HCT116 (cell line): ENCODE results near the gene FASN. TPM values are rescaled to one million over a fixed set of nuclear protein-coding genes. Genes with fewer than 3 reads are reported as not detected.

Source experiments
- ATAC-seq: fragments of 200-7000 bp; cut with Tn5 transposase; 2 replicates; pipeline ENCODE4 v1.9.1; 2020; ENCODE audit warnings: mild to moderate bottlenecking, moderate library complexity
- BruUV-seq: library from RNA; stranded (reverse); fragments of 400-500 nt; replicated peaks from 2 replicates; lab custom pipeline; 2021; lab: Mats Ljungman, UMichigan
- CTCF ChIA-PET: fragments of 300-600 bp; sonication (Branson Sonifier 250); formaldehyde crosslinking; loops from one replicate; lab custom pipeline; 2021; ENCODE audit warnings: antibody characterized with exemption; lab: Charles Lee
- POLR2A ChIA-PET: fragments of 300-600, 350-600 bp; sonication (Branson Sonifier 250); formaldehyde crosslinking; loops from one replicate; lab custom pipeline; 2021; ENCODE audit warnings: antibody characterized with exemption; lab: Charles Lee
- RAD21 ChIA-PET, 2 experiments: fragments of 300-600 bp; sonication (Branson Sonifier 250); formaldehyde crosslinking; loops; one replicate each; lab custom pipeline; 2023; ENCODE audit warnings: low total read pairs in 2 of 2; ENCODE audit not compliant: uncharacterized antibody in 2 of 2, unreplicated experiment in 2 of 2, low non-redundant PET in 1 of 2; lab: Charles Lee
- DNase-seq: peaks from one replicate; pipeline ENCODE4 v3.0.0-alpha.2; 2010; ENCODE audit warnings: low read depth, low spot score
- H2AFZ ChIP-seq: fragments of 200-600 bp; shearing (Covaris generic), sonication (generic); 2 replicates; pipeline ENCODE4 v1.6.1; 2017; ENCODE audit warnings: low read depth, mixed run types, mixed read lengths, antibody characterized with exemption, low read length; ENCODE audit not compliant: poor library complexity, severe bottlenecking
- H3K27ac ChIP-seq: 2 replicates; pipeline ENCODE4 v1.5.1; 2012; ENCODE audit warnings: low read depth, low read length
- H3K27me3 ChIP-seq: fragments of 200-600 bp; sonication (generic); 2 replicates; pipeline ENCODE4 v1.6.1; 2016; ENCODE audit warnings: mixed run types, low read length, mixed read lengths; ENCODE audit not compliant: insufficient read depth
- H3K36me3 ChIP-seq, 2 experiments: fragments of 200-500 bp in 1 of 2; fragments of 200-600 bp in 1 of 2; sonication (Bioruptor generic) in 1 of 2; sonication (generic) in 1 of 2; 2 replicates each; pipeline versions ENCODE4 v1.5.1 to v1.6.1; 2014 to 2016; ENCODE audit warnings: low read length in 2 of 2, inconsistent platforms in 1 of 2, mixed read lengths in 1 of 2, mixed run types in 1 of 2; ENCODE audit not compliant: insufficient read depth in 2 of 2, control insufficient read depth in 1 of 2
- H3K4me1 ChIP-seq, 2 experiments: fragments of 200-600 bp in 1 of 2; sonication (generic) in 1 of 2; 2 replicates each; pipeline versions ENCODE4 v1.5.1 to v1.6.1; 2012 to 2017; ENCODE audit warnings: low read length in 2 of 2, inconsistent platforms in 1 of 2, mild to moderate bottlenecking in 1 of 2, mixed read lengths in 1 of 2, mixed run types in 1 of 2, moderate library complexity in 1 of 2; ENCODE audit not compliant: insufficient read depth in 2 of 2, control insufficient read depth in 1 of 2
- H3K4me2 ChIP-seq: fragments of 200-600 bp; sonication (generic); 2 replicates; pipeline ENCODE4 v1.6.1; 2017; ENCODE audit warnings: mixed run types, low read length, mixed read lengths
- H3K4me3 ChIP-seq, 2 experiments: fragments of 200-600 bp in 1 of 2; sonication (generic) in 1 of 2; replicated peaks in 1 of 2; 2 replicates each; pipeline ENCODE4 v1.5.1; 2011 to 2016; ENCODE audit warnings: low read length in 2 of 2, control low read depth in 1 of 2, low read depth in 1 of 2, mild to moderate bottlenecking in 1 of 2, mixed read lengths in 1 of 2, mixed run types in 1 of 2
- H3K79me2 ChIP-seq: fragments of 200-600 bp; sonication (generic); 2 replicates; pipeline ENCODE4 v1.6.1; 2017; ENCODE audit warnings: mild to moderate bottlenecking, mixed run types, low read length, moderate library complexity, mixed read lengths; ENCODE audit not compliant: insufficient read depth
- H3K9ac ChIP-seq: fragments of 200-600 bp; sonication (generic); 2 replicates; pipeline ENCODE4 v1.6.1; 2016; ENCODE audit warnings: low read length, mixed read lengths
- H3K9me2 ChIP-seq: fragments of 200-600 bp; sonication (generic), shearing (Covaris generic); 2 replicates; pipeline ENCODE4 v1.6.1; 2017; ENCODE audit warnings: mixed run types, mild to moderate bottlenecking, moderate library complexity; ENCODE audit not compliant: insufficient read depth
- H3K9me3 ChIP-seq, 2 experiments: fragments of 200-500 bp in 1 of 2; fragments of 200-600 bp in 1 of 2; sonication (Bioruptor generic) in 1 of 2; sonication (generic) in 1 of 2; 2 replicates each; pipeline ENCODE4 v1.6.1; 2014 to 2017; ENCODE audit warnings: low read length in 2 of 2, mixed read lengths in 2 of 2, inconsistent platforms in 1 of 2, low read depth in 1 of 2, mild to moderate bottlenecking in 1 of 2, mixed run types in 1 of 2, moderate library complexity in 1 of 2; ENCODE audit not compliant: control insufficient read depth in 1 of 2, insufficient read depth in 1 of 2
- H4K20me1 ChIP-seq: fragments of 200-600 bp; sonication (generic), shearing (Covaris generic); 2 replicates; pipeline ENCODE4 v1.6.1; 2017; ENCODE audit warnings: mixed run types, mild to moderate bottlenecking, moderate library complexity; ENCODE audit not compliant: insufficient read depth
- CEBPB ChIP-seq: IDR thresholded peaks from 2 replicates; pipeline ENCODE4 v1.6.1; 2012; ENCODE audit warnings: low read depth
- ELF1 ChIP-seq: IDR thresholded peaks from 2 replicates; pipeline ENCODE4 v1.6.1; 2012; ENCODE audit warnings: low read depth, borderline replicate concordance
- EZH2phosphoT487 ChIP-seq: fragments of 200-600 bp; IDR thresholded peaks from 2 replicates; pipeline ENCODE4 v1.6.1; 2018; ENCODE audit warnings: antibody characterized with exemption, borderline replicate concordance
- FOSL1 ChIP-seq: IDR thresholded peaks from 2 replicates; pipeline ENCODE4 v1.6.1; 2012; ENCODE audit warnings: low read depth
- JUND ChIP-seq: IDR thresholded peaks from 2 replicates; pipeline ENCODE4 v1.6.1; 2012
- POLR2A ChIP-seq: IDR thresholded peaks from 2 replicates; pipeline ENCODE4 v1.7.0; 2011; ENCODE audit warnings: borderline replicate concordance; ENCODE audit not compliant: insufficient read depth, insufficient read length; ENCODE audit errors: extremely low read depth
- REST ChIP-seq: IDR thresholded peaks from 2 replicates; pipeline ENCODE4 v1.6.1; 2012; ENCODE audit warnings: low read depth
- SIN3A ChIP-seq: IDR thresholded peaks from 2 replicates; pipeline ENCODE4 v1.6.1; 2012; ENCODE audit warnings: low read depth
- TCF7L2 ChIP-seq: IDR thresholded peaks from 2 replicates; pipeline ENCODE4 v1.7.0; 2011; ENCODE audit warnings: borderline replicate concordance, inconsistent platforms; ENCODE audit not compliant: insufficient read depth, insufficient read length; ENCODE audit errors: extremely low read depth
- YY1 ChIP-seq: IDR thresholded peaks from 2 replicates; pipeline ENCODE4 v1.6.1; 2011; ENCODE audit warnings: low read length, low read depth, moderate library complexity, mild to moderate bottlenecking; ENCODE audit not compliant: insufficient replicate concordance; ENCODE audit errors: extremely low read depth
- ZFX ChIP-seq: fragments of 450-650 bp; IDR thresholded peaks from 2 replicates; pipeline ENCODE4 v1.6.1; 2017
- ZNF274 ChIP-seq: fragments of 200-500 bp; sonication (Bioruptor generic); IDR thresholded peaks from 2 replicates; pipeline ENCODE4 v1.6.1; 2014; ENCODE audit warnings: mild to moderate bottlenecking, low read depth, low read length, inconsistent platforms
- intact Hi-C: fragments of 100-400 bp; cut with micrococcal nuclease; formaldehyde crosslinking; loops from 2 replicates; pipeline ENCODE4 v1.10.0; 2022
- total RNA-seq: library from RNA; stranded (reverse); gene quantifications from one replicate; pipeline ENCODE4 v1.2.1, GENCODE V29; 2021; ENCODE audit not compliant: unreplicated experiment
- TF ChIP-seq, protein P1 (sequence below): IDR thresholded peaks from 2 replicates; pipeline ENCODE4 v1.6.1; 2012

Gene FASN
- total RNA-seq, 1 experiment from 2014 or later: 754 TPM

DNA sequence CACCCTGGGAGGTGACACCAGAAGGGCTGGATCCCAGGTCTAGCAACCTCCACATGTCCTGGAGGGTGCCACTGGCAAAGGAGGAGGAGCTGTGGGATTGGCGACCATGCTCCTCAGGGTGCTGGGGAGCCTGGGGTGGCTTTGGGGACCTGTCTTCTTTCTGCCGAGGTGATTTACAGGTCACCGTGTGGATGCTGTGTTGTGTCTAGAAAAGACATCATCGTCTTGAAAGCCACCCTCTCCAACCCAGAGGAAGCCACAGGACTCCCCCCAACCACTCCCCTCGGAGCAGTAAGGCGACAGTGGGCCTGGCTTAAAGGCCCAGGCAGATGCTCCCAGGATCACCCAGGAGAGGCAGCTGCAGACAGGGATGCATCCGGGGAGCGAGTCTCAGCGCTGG is 29.7 kb upstream of the FASN start:
- H3K4me2 ChIP-seq: no peak overlapping the region
- H3K36me3 ChIP-seq: no peaks in the 10 kb centered on the region
- H3K9me3 ChIP-seq: no peaks in the 10 kb centered on the region
- no peaks in the 10 kb centered on the region for H3K27me3 ChIP-seq
- intact Hi-C loops: no loop called here
- no peak overlapping the region for H2AFZ ChIP-seq
- POLR2A ChIA-PET: no interaction called here
- no peak for ATAC-seq
- H4K20me1 ChIP-seq: no peaks in the 10 kb centered on the region
- no peak overlapping the region for H3K4me3 ChIP-seq
- no peaks in the 10 kb centered on the region for H3K4me1 ChIP-seq
- no peaks in the 10 kb centered on the region for H3K79me2 ChIP-seq
- no peaks in the 10 kb centered on the region for H3K9me2 ChIP-seq
- RAD21 ChIA-PET: no interaction called here
- CTCF ChIA-PET: no interaction called here
- TF ChIP-seq JUND: no peak
- TF ChIP-seq FOSL1: no peak
- no peak for TF ChIP-seq CEBPB
- no peak for TF ChIP-seq TCF7L2
- TF ChIP-seq YY1: no peak
- TF ChIP-seq SIN3A: no peak
- no peak for TF ChIP-seq ZNF274
- TF ChIP-seq, all 23 proteins: peak for 0
- Histone ChIP-seq H3K9ac (no peak overlapping the region), H3K27ac (no peak overlapping the region)
- no TSS peak for BruUV-seq
- no peak for DNase-seq

GRCh38 chr17:82127315-82127595 is 29.2 kb upstream of the FASN start:
- ATAC-seq: no peak
- POLR2A ChIA-PET: no interaction called here
- Histone ChIP-seq H3K27ac (no peak overlapping the region), H2AFZ (no peak overlapping the region), H3K79me2 (no peaks in the 10 kb centered on the region)
- no peak for TF ChIP-seq POLR2A
- no peak for TF ChIP-seq ELF1
- TF ChIP-seq REST: no peak
- TF ChIP-seq ZNF274: no peak
- TF ChIP-seq EZH2phosphoT487: no peak
- no peak for TF ChIP-seq JUND
- no peak for TF ChIP-seq TCF7L2
- TF ChIP-seq, protein P1, sequence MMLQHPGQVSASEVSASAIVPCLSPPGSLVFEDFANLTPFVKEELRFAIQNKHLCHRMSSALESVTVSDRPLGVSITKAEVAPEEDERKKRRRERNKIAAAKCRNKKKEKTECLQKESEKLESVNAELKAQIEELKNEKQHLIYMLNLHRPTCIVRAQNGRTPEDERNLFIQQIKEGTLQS: no peak
- TF ChIP-seq ZFX: no peak
- TF ChIP-seq, all 23 proteins: peak for 0
- no peaks in the 10 kb centered on the region for H4K20me1 ChIP-seq
- no peaks in the 10 kb centered on the region for H3K9me2 ChIP-seq
- ChIA-PET CTCF (no interaction called here), RAD21 (no interaction called here)
- no peak for DNase-seq
- H3K36me3 ChIP-seq: no peaks in the 10 kb centered on the region
- no peaks in the 10 kb centered on the region for H3K4me1 ChIP-seq
- intact Hi-C loops: no loop called here
- no peak overlapping the region for H3K4me3 ChIP-seq
- H3K9me3 ChIP-seq: no peaks in the 10 kb centered on the region
- no TSS peak for BruUV-seq
- H3K4me2 ChIP-seq: no peak overlapping the region
- H3K9ac ChIP-seq: no peak overlapping the region
- no peaks in the 10 kb centered on the region for H3K27me3 ChIP-seq
